HEK293 (cell line): Measurements from ENCODE around the gene IQCE.

ENCODE experiments used
- CTCF ChIA-PET: fragments of 350-600 bp; formaldehyde crosslinking; extraction: SDS; loops from one replicate; lab custom pipeline; 2021; ENCODE audit warnings: antibody characterized with exemption; lab: Yijun Ruan, JAX
- POLR2A ChIA-PET: fragments of 300-600 bp; formaldehyde crosslinking; extraction: SDS; loops from one replicate; lab custom pipeline; 2020; ENCODE audit warnings: antibody characterized with exemption, inconsistent platforms; lab: Yijun Ruan, JAX
- H3K27ac ChIP-seq: fragments of 200-500 bp; sonication (Bioruptor generic); 2 replicates; pipeline ENCODE4 v1.5.1; 2014; ENCODE audit warnings: low read depth, low read length, control low read depth, inconsistent platforms; ENCODE audit errors: extremely low read depth
- H3K36me3 ChIP-seq, 2 experiments: fragments of 200-500 bp in 1 of 2; sonication (Bioruptor generic) in 1 of 2; 1 replicate in 1 of 2; 2 replicates in 1 of 2; pipeline ENCODE4 v1.5.1; 2014 to 2017; ENCODE audit warnings: inconsistent platforms in 2 of 2, low read length in 2 of 2; ENCODE audit not compliant: control insufficient read depth in 2 of 2, insufficient read depth in 1 of 2
- H3K4me1 ChIP-seq: fragments of 200-500 bp; sonication (Bioruptor generic); 2 replicates; pipeline ENCODE4 v1.5.1; 2014; ENCODE audit warnings: mild to moderate bottlenecking, low read length, inconsistent platforms; ENCODE audit not compliant: control insufficient read depth, insufficient read depth
- H3K4me3 ChIP-seq: 2 replicates; pipeline ENCODE4 v1.5.1; 2011; ENCODE audit warnings: low read depth, mild to moderate bottlenecking, control low read depth, low read length, moderate library complexity
- H3K9me3 ChIP-seq: fragments of 200-500 bp; sonication (Bioruptor generic); 2 replicates; pipeline ENCODE4 v1.5.1; 2014; ENCODE audit warnings: low read depth, low read length, inconsistent platforms; ENCODE audit not compliant: control insufficient read depth, insufficient read depth
- GLIS1 ChIP-seq: fragments of 450-650 bp; formaldehyde crosslinking; IDR thresholded peaks from 2 replicates; pipeline ENCODE4 v1.5.1; 2016; ENCODE audit warnings: missing biosample characterization, missing genetic modification characterization
- KLF8 ChIP-seq: fragments of 450-650 bp; formaldehyde crosslinking; IDR thresholded peaks from 2 replicates; pipeline ENCODE4 v1.5.1; 2016; ENCODE audit warnings: missing biosample characterization, missing genetic modification characterization
- PRDM1 ChIP-seq: fragments of 450-650 bp; formaldehyde crosslinking; IDR thresholded peaks from 2 replicates; pipeline ENCODE4; 2016; ENCODE audit warnings: missing biosample characterization, missing genetic modification characterization
- ZBTB1 ChIP-seq: fragments of 450-650 bp; formaldehyde crosslinking; IDR thresholded peaks from 2 replicates; pipeline ENCODE4 v1.5.1; 2016; ENCODE audit warnings: missing biosample characterization, missing genetic modification characterization
- ZBTB8A ChIP-seq: fragments of 450-650 bp; formaldehyde crosslinking; IDR thresholded peaks from 2 replicates; pipeline ENCODE4 v1.5.1; 2016; ENCODE audit warnings: missing biosample characterization, missing genetic modification characterization
- ZNF10 ChIP-seq: fragments of 450-650 bp; formaldehyde crosslinking; IDR thresholded peaks from 2 replicates; pipeline ENCODE4 v1.5.1; 2017; ENCODE audit warnings: missing biosample characterization, missing genetic modification characterization
- ZNF121 ChIP-seq: fragments of 450-650 bp; formaldehyde crosslinking; IDR thresholded peaks from 2 replicates; pipeline ENCODE4 v1.5.1; 2016; ENCODE audit warnings: missing biosample characterization, missing genetic modification characterization
- ZNF132 ChIP-seq: fragments of 450-650 bp; formaldehyde crosslinking; IDR thresholded peaks from 2 replicates; pipeline ENCODE4 v1.5.1; 2017; ENCODE audit warnings: missing biosample characterization, missing genetic modification characterization, borderline replicate concordance
- ZNF37A ChIP-seq: fragments of 450-650 bp; IDR thresholded peaks from 2 replicates; pipeline ENCODE4 v1.5.1; 2018; ENCODE audit warnings: missing biosample characterization, missing genetic modification characterization
- ZNF416 ChIP-seq: fragments of 450-650 bp; formaldehyde crosslinking; IDR thresholded peaks from 2 replicates; pipeline ENCODE4 v1.5.1; 2016; ENCODE audit warnings: missing biosample characterization, missing genetic modification characterization
- ZNF621 ChIP-seq: fragments of 450-650 bp; formaldehyde crosslinking; IDR thresholded peaks from 2 replicates; pipeline ENCODE4 v1.5.1; 2017; ENCODE audit warnings: missing biosample characterization, missing genetic modification characterization
- ZNF747 ChIP-seq: fragments of 450-650 bp; formaldehyde crosslinking; IDR thresholded peaks from 2 replicates; pipeline ENCODE4 v1.5.1; 2016; ENCODE audit warnings: missing biosample characterization, missing genetic modification characterization
- ZNF76 ChIP-seq: fragments of 450-650 bp; formaldehyde crosslinking; IDR thresholded peaks from 2 replicates; pipeline ENCODE4; 2016; ENCODE audit warnings: low read depth, missing biosample characterization, missing genetic modification characterization, borderline replicate concordance
- TF ChIP-seq, protein P1 (sequence below): fragments of 450-650 bp; formaldehyde crosslinking; IDR thresholded peaks from 2 replicates; pipeline ENCODE4 v1.5.1; 2016; ENCODE audit warnings: missing biosample characterization, missing genetic modification characterization
- TF ChIP-seq, protein P2 (sequence below): fragments of 450-650 bp; IDR thresholded peaks from 2 replicates; pipeline ENCODE4 v1.5.1; 2018; ENCODE audit warnings: missing biosample characterization, mild to moderate bottlenecking, missing genetic modification characterization
- TF ChIP-seq, protein P3 (sequence below): sonication (generic); formaldehyde crosslinking; IDR thresholded peaks from 2 replicates; pipeline ENCODE4 v1.8.1; 2022; ENCODE audit warnings: mild to moderate bottlenecking, moderate library complexity, missing genetic modification reagents

The IQCE gene

DNA sequence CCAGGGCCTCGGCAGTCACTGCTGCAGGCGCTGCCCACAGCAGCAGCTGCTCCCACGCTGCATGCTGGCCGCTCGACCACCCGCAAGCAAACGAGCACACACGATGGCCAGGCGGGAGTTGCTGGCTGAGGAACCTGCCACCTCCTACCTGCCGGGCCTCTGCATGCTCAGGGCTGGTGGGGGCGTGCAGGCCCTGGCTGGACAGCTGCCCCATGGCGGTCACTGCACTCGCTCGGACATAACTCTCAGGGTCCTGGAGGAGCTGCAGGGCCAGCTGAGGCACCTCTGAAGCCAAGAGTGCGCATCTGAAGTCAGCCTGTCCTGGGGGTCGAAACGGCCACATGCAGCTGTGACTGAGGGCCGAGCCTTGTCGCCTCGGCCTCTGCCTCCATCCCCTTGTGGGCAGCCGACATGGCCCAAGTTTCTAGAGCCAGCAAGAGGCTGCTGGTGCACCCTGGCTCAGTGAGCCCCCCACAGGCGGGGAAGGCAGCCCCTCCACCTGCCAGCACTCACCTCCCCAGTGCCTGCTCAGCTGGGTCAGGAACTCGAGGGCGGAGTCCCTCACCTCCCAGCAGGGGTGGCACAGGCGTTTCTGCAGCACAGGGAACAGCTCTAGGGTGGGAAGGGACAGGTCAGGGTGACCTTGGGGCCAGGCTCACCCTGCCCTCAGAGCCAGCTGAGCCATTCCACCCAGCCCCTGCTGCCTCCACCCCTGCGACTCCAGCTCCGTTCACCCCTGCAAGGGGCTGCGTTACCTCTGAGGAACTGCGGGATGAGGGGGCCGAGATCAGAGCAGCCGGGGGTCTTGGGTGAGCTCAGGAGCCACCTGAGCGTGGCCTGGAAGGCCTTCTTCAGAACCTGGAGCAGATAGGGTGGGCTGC, 19.5 kb upstream of the IQCE start (continued):
- no peak for TF ChIP-seq ZNF416
- no peak for TF ChIP-seq ZNF76
- no peak for TF ChIP-seq ZNF10
- no peak for TF ChIP-seq ZNF37A (tag by site-specific recombination)
- no peak for TF ChIP-seq ZNF747 (tag by site-specific recombination)

DNA sequence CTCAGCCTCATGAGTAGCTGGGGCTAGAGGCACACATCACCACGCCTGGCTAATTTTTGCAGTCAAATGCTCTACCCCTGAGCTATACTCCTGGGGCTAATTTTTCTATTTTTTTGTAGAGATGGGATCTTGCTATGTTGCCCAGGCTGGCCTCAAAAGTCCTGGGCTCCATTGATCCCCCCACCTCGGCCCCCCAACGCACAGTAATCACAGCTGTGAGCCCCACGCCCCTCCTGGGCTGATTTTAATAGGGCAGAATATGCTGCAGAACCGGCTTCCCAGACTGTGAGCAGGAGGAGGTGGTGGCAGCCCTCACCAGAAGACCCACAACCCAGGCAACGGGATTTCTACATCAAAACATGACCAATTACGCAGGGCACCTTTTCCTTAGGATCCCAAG, 18.6 kb upstream of the IQCE start:
- Histone ChIP-seq H3K4me1 (no peaks in the 10 kb centered on the region), H3K36me3 (peaks cover 6 to 63% of the 10 kb centered on the region in 2 experiments; a peak in 2 of 3 replicates), H3K27ac (no peak overlapping the region), H3K4me3 (no peak overlapping the region), H3K9me3 (no peaks in the 10 kb centered on the region)
- TF ChIP-seq KLF8 (tag by site-specific recombination) (no peak), ZNF121 (tag by site-specific recombination) (peak; percentile 68)
- CTCF ChIA-PET: no interaction called here
- POLR2A ChIA-PET: no interaction called here

DNA sequence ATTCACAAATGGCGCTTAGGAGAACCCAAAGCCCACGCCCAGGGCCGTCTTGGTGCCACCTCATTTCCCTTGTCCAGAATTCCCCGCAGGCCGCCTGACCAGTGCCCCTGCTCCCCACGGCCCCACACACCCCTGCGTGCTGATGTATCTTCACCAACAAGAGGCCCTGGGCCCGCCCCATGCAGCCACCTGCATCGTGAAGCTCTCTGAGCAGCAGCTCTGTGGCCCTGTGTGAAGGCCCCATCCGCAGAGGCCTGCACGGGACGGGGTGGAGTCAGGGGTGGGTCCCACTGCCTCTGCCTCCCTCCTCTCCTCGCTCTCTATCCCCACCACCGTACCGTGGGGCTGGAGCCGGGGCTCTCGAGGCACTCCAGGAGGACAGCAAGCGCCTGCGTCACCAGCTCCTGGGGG, 18.1 kb upstream of the IQCE start:
- no peak for TF ChIP-seq ZNF132
- TF ChIP-seq, protein P1, sequence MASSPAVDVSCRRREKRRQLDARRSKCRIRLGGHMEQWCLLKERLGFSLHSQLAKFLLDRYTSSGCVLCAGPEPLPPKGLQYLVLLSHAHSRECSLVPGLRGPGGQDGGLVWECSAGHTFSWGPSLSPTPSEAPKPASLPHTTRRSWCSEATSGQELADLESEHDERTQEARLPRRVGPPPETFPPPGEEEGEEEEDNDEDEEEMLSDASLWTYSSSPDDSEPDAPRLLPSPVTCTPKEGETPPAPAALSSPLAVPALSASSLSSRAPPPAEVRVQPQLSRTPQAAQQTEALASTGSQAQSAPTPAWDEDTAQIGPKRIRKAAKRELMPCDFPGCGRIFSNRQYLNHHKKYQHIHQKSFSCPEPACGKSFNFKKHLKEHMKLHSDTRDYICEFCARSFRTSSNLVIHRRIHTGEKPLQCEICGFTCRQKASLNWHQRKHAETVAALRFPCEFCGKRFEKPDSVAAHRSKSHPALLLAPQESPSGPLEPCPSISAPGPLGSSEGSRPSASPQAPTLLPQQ (tag by site-specific recombination): 0 out of 2 replicates have a peak, but pooled peaks have one; percentile 29
- CTCF ChIA-PET: no interaction called here
- Histone ChIP-seq H3K36me3 (peaks cover 6 to 64% of the 10 kb centered on the region in 2 experiments; a peak in 2 of 3 replicates), H3K9me3 (no peaks in the 10 kb centered on the region), H3K27ac (no peak overlapping the region), H3K4me1 (no peaks in the 10 kb centered on the region), H3K4me3 (no peak overlapping the region)
- POLR2A ChIA-PET: no interaction called here

DNA sequence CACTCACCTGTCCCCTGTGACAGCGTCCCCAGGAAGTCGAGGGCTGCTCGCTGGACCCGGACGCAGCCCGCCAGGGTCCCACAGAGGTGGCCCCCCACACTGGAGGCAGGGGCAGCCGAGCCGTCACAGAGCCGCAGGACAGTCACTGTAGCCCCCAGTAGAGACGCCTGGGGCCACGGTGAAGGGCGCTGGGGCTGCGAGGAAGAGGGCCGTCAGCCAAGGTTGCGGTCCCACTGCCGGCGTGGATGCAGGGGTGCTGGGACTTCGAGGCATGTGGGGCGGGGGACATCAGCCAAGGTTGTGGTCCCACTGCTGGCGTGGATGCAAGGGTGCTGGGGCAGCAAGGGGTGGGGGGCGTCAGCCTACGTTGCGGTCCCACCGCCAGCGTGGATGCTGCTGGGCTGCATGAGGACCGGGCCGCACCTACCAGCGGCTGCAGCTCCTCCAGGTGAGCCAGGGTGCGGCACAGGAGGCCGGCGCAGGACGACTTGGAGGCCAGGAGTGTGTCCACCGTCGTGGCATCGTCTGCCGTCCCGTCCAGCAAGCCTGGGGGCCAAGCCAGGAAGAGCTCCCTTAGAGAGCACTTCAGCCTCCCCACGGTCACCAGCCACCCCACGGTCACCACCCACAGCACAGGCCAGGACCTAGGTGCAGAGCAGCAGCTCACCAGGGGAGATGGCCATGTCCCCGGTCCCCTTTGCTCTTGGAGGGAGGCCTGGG, 17.3 kb upstream of the IQCE start:
- no peaks in the 10 kb centered on the region for H3K4me1 ChIP-seq
- H3K4me3 ChIP-seq: no peak overlapping the region
- ChIA-PET CTCF (no interaction called here), POLR2A (interaction anchor here (0.6 kb wide), 1 partner anchor 13 kb away, joined by 3 read pairs; no protein-coding TSS in a partner anchor)
- H3K9me3 ChIP-seq: no peaks in the 10 kb centered on the region
- H3K27ac ChIP-seq: no peak overlapping the region
- TF ChIP-seq, protein P2, sequence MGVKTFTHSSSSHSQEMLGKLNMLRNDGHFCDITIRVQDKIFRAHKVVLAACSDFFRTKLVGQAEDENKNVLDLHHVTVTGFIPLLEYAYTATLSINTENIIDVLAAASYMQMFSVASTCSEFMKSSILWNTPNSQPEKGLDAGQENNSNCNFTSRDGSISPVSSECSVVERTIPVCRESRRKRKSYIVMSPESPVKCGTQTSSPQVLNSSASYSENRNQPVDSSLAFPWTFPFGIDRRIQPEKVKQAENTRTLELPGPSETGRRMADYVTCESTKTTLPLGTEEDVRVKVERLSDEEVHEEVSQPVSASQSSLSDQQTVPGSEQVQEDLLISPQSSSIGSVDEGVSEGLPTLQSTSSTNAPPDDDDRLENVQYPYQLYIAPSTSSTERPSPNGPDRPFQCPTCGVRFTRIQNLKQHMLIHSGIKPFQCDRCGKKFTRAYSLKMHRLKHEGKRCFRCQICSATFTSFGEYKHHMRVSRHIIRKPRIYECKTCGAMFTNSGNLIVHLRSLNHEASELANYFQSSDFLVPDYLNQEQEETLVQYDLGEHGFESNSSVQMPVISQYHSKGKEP (tag by site-specific recombination): no peak
- TF ChIP-seq ZBTB8A (tag by site-specific recombination) (no peak), ZNF416 (no peak), PRDM1 (tag by site-specific recombination) (no peak), ZNF621 (tag by site-specific recombination) (no peak), GLIS1 (tag by site-specific recombination) (0 out of 2 replicates have a peak, but pooled peaks have one; percentile 25), ZBTB1 (tag by site-specific recombination) (no peak)
- TF ChIP-seq, protein P3, sequence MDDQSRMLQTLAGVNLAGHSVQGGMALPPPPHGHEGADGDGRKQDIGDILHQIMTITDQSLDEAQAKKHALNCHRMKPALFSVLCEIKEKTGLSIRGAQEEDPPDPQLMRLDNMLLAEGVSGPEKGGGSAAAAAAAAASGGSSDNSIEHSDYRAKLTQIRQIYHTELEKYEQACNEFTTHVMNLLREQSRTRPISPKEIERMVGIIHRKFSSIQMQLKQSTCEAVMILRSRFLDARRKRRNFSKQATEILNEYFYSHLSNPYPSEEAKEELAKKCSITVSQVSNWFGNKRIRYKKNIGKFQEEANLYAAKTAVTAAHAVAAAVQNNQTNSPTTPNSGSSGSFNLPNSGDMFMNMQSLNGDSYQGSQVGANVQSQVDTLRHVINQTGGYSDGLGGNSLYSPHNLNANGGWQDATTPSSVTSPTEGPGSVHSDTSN (CRISPR knock-in tag): no peak
- H3K36me3 ChIP-seq: peaks cover 11 to 71% of the 10 kb centered on the region in 2 experiments; a peak in 2 of 3 replicates
